ENCODE results near the gene TP53I11.
A peak's percentile ranks its signal among the peaks of the same experiment; 100 is the strongest.

Gene TP53I11

GRCh38 chr11:44950031-44950624 lies 555 bp downstream of the TP53I11 start:
- FAIRE-seq, result no peak
- DNase-seq (ENCODE audit: insufficient read length, low spot score), result no peak
- no peak for TF ChIP-seq CTCF (IDR thresholded peaks at IDR 0.05; ENCODE audit: insufficient read depth, missing control alignments)

DNA sequence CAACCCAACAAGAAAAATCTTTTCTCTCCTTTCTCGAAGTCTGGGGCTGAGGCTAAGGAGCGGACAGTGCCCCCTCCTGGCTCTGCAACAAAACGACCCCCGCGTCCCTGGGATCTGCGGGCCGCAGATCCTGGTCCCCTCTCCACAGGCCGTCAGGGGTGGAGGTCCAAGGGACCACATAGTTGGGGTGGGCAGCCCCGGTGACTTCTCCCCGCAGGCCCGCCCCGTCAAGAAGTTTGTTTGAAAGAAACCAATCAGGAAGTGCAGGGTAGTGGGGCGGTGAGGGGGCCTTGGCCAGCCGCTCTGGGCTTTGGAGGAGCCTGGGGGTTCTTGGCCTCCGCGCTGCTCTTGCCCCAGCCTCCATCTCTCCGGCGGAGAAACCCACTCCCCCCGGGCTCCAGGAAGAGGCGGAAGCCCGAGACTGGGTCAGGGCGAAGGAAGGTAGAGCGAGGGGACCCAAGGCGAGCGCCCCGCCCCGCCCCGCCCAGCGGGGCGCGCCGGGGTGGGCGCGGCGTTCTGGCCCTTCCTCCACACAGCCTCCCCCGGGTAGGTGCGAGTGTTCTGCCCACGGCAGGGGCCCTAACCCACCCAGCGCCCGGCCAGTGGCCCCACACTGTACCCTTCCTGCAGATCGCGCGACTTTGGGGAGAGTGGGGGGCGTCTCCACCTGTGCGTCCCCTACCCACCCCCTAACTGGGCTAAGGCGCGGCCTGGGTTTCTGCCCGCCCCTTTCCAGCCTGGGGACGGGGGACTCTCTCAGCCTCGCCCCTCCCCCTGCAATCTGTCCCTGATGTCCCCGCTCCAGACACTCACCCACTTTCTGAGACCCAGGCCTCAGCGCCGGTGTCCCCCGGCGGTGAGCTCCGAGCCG lies 1.3 kb downstream of the TP53I11 start:
- DNase-seq (ENCODE audit: insufficient read length, low spot score) (no peak), FAIRE-seq (no peak)
- peak; percentile 52 for TF ChIP-seq CTCF (IDR thresholded peaks at IDR 0.05; ENCODE audit: insufficient read depth, missing control alignments)

DNA sequence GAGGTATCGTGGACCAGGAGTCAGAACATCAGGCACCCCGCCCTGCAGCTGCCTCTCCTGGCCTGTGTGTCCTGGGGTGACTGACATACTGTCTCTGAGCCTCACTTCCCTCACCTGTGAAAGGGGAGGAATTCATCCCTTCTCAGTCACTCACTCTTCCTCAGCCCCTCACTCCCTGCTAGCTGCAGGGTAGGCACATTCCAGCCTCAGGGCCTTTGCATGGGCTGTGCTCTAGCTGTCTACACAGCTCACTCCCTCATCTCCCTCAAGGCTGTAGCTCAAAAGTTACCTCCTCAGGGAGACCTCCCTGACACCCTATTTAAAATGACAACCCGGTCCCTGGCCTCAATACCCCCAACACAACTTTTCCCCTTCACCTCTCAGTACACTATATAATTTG lies 2.5 kb downstream of the TP53I11 start:
- DNase-seq (ENCODE audit: insufficient read length, low spot score) (no peak), FAIRE-seq (no peak)
- TF ChIP-seq CTCF (IDR thresholded peaks at IDR 0.05; ENCODE audit: insufficient read depth, missing control alignments), result no peak

DNA sequence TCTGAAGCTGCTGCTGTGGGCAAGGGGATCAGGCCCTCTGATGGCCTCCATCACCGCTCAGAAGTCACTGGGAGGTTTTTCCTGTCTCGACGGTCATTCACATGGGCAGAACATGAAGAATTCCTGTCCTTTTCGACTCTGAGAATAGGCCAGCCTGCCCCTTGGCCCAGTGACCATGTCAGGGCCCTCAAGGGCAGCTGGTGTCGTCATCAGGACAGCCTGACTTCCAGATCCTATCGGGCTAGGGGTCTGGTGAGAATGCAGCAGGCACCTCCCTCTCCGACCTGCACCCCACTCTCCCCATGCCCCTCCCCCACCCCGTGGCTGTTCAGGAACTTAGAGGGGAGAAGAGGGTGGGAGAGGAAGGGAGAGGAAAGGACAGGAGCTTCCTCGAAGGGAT lies 3.6 kb downstream of the TP53I11 start:
- no peak for TF ChIP-seq CTCF (IDR thresholded peaks at IDR 0.05; ENCODE audit: insufficient read depth, missing control alignments)
- DNase-seq (ENCODE audit: insufficient read length, low spot score) (no peak), FAIRE-seq (no peak)

- no peak for TF ChIP-seq CTCF (IDR thresholded peaks at IDR 0.05; ENCODE audit: insufficient read depth, missing control alignments)
- no peak for FAIRE-seq
- DNase-seq (ENCODE audit: insufficient read length, low spot score), result no peak
Observed at GRCh38 chr11:44946263-44946662, 4.4 kb downstream of the TP53I11 start.

DNA sequence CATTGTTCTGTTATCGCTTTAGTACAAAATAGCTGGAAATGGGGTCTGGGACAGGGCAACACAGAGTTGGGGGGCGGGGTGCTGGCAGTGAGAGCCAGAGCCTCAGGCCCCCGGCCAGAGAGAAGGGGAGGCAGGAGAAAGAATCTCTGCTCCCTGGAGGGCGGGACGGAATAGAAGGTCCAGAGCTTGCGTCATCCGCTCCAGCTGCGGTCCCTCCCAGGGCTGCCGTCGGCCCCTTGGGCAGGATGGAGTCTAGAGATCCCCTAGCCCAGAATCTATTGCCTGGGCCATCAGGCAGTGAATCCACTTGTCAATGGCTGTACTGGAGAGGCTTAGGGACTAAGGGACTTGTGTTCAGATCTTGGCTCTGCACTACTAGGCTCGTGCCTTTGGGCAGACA lies 5.0 kb downstream of the TP53I11 start:
- TF ChIP-seq CTCF (IDR thresholded peaks at IDR 0.05; ENCODE audit: insufficient read depth, missing control alignments), result no peak
- DNase-seq (ENCODE audit: insufficient read length, low spot score), result no peak
- no peak for FAIRE-seq

- FAIRE-seq (no peak), DNase-seq (ENCODE audit: insufficient read length, low spot score) (no peak)
- no peak for TF ChIP-seq CTCF (IDR thresholded peaks at IDR 0.05; ENCODE audit: insufficient read depth, missing control alignments)
Observed at GRCh38 chr11:44944853-44945235, 5.8 kb downstream of the TP53I11 start.
